Gastrocnemius medialis (tissue), 4 donors: ENCODE data around the gene ATP6V1B1.

Source experiments
- POLR2A ChIP-seq, 2 donors: fragments of 450-650 bp; IDR thresholded peaks; one replicate each; pipeline ENCODE4 v1.6.1; 2017; ENCODE audit warnings: antibody characterized with exemption in 2 of 2, mild to moderate bottlenecking in 2 of 2, moderate library complexity in 2 of 2
- TF ChIP-seq, protein P1 (sequence below), 5 experiments: fragments of 450-650 bp in 3 of 5; fragments of 200-600 bp in 2 of 5; sonication (generic) in 2 of 5; IDR thresholded peaks in 4 of 5; conservative IDR thresholded peaks in 1 of 5; 1 replicate in 4 of 5; 2 replicates in 1 of 5; pipeline ENCODE4 v1.5.1; 2016 to 2019; ENCODE audit warnings: antibody characterized with exemption in 5 of 5, mild to moderate bottlenecking in 3 of 5, moderate library complexity in 3 of 5

GRCh38 chr2:70959271-70959761 lies 23.6 kb downstream of the ATP6V1B1 start:
- TF ChIP-seq, protein P1, sequence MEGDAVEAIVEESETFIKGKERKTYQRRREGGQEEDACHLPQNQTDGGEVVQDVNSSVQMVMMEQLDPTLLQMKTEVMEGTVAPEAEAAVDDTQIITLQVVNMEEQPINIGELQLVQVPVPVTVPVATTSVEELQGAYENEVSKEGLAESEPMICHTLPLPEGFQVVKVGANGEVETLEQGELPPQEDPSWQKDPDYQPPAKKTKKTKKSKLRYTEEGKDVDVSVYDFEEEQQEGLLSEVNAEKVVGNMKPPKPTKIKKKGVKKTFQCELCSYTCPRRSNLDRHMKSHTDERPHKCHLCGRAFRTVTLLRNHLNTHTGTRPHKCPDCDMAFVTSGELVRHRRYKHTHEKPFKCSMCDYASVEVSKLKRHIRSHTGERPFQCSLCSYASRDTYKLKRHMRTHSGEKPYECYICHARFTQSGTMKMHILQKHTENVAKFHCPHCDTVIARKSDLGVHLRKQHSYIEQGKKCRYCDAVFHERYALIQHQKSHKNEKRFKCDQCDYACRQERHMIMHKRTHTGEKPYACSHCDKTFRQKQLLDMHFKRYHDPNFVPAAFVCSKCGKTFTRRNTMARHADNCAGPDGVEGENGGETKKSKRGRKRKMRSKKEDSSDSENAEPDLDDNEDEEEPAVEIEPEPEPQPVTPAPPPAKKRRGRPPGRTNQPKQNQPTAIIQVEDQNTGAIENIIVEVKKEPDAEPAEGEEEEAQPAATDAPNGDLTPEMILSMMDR (IDR thresholded peaks at IDR 0.05 in 4 of 5, conservative IDR thresholded peaks at IDR 0.05 in 1 of 5), result no peak
- TF ChIP-seq POLR2A (IDR thresholded peaks at IDR 0.05), result no peak
